GM12892 (cell line): Measurements from ENCODE around the gene NUDT12.

ENCODE experiments used
- POLR2A ChIP-seq: IDR thresholded peaks from 2 replicates; pipeline ENCODE4 v1.6.1; 2011; ENCODE audit warnings: low read depth, low read length, control low read depth
- TAF1 ChIP-seq: IDR thresholded peaks from 2 replicates; pipeline ENCODE4 v1.6.1; 2011; ENCODE audit warnings: low read depth, mild to moderate bottlenecking, control low read depth, low read length, borderline replicate concordance

DNA sequence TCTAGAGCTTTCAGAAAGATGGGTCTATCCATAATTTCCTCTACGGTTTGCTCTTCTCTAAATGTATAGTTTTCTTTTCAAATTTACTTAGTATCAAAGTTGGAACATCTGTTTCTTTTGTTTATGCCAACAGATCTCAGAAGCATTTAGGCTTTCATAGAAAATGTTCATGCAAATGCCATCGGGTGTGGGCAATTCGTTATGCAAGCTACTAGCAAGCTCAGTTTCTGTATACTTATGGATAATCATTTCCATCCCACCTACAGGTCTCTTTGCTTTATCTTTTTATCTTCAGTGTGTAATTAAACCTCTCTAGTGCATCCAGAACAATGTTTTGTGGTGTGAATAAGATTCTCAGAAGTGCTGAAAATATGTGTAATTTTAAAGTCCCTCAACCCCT is 59.9 kb downstream of the NUDT12 start:
- TF ChIP-seq POLR2A (no peak), TAF1 (no peak)
